K562 (cell line): Measurements from ENCODE around the gene MAPKAPK2. TPM values are rescaled to one million over a fixed set of nuclear protein-coding genes. Genes with fewer than 3 reads are reported as not detected.

ENCODE experiments used
- ATAC-seq: fragments of 200-7000 bp; cut with Tn5 transposase; 3 replicates; pipeline ENCODE4 v1.9.1; 2020; ENCODE audit warnings: moderate library complexity
- BruUV-seq: library from RNA; stranded (reverse); fragments of 400-500 nt; replicated peaks from 2 replicates; lab custom pipeline; 2021; lab: Mats Ljungman, UMichigan
- CTCF ChIA-PET: fragments of 300-600 bp; formaldehyde crosslinking; extraction: SDS; loops from one replicate; lab custom pipeline; 2021; ENCODE audit warnings: low intra/inter-chr PET ratio; lab: Yijun Ruan, JAX
- POLR2A ChIA-PET: fragments of 300-600, 350-650 bp; sonication (Branson Sonifier 250); formaldehyde crosslinking; extraction: SDS; loops from one replicate; lab custom pipeline; 2021; ENCODE audit warnings: antibody characterized with exemption, inconsistent platforms; lab: Yijun Ruan, JAX
- DNase-seq, 4 experiments: peaks; one replicate each; pipeline versions ENCODE4 v3.0.0 to v3.0.0-alpha.2; 2011 to 2018; ENCODE audit warnings: low spot score in 3 of 4, mixed read lengths in 3 of 4; ENCODE audit errors: extremely low read depth in 1 of 4
- FAIRE-seq: peaks from 2 replicates; lab custom pipeline; 2011; peaks lifted over from hg19 to GRCh38; lab: Jason Lieb, UNC
- H2AFZ ChIP-seq: 2 replicates; pipeline ENCODE4 v1.6.0; 2011; ENCODE audit warnings: low read depth, low read length, control low read depth, inconsistent platforms
- H3K27ac ChIP-seq: fragments of 200-600 bp; 3 replicates; pipeline ENCODE4 v1.8.0; 2011; ENCODE audit warnings: low read depth, mild to moderate bottlenecking, control low read depth, inconsistent platforms, low read length, moderate library complexity, mixed read lengths; ENCODE audit errors: extremely low read depth
- H3K27me3 ChIP-seq, 2 experiments: fragments of 300-600 bp in 1 of 2; 2 replicates in 1 of 2; 3 replicates in 1 of 2; pipeline versions ENCODE4 v1.6.0 to v1.8.0; 2011; ENCODE audit warnings: inconsistent platforms in 2 of 2, low read length in 2 of 2, mild to moderate bottlenecking in 1 of 2, mixed read lengths in 1 of 2, moderate library complexity in 1 of 2; ENCODE audit not compliant: control insufficient read depth in 2 of 2, insufficient read depth in 2 of 2
- H3K36me3 ChIP-seq: fragments of 300-600 bp; 3 replicates; pipeline ENCODE4 v1.8.0; 2011; ENCODE audit warnings: mild to moderate bottlenecking, low read length, inconsistent platforms; ENCODE audit not compliant: control insufficient read depth, insufficient read depth
- H3K4me1 ChIP-seq, 2 experiments: fragments of 200-600 bp in 1 of 2; replicated peaks in 1 of 2; 2 replicates in 1 of 2; 3 replicates in 1 of 2; pipeline versions ENCODE4 v1.5.1 to v1.8.0; 2011; ENCODE audit warnings: inconsistent platforms in 2 of 2, low read length in 2 of 2, mild to moderate bottlenecking in 1 of 2, mixed read lengths in 1 of 2, moderate library complexity in 1 of 2; ENCODE audit not compliant: control insufficient read depth in 2 of 2, insufficient read depth in 2 of 2
- H3K4me2 ChIP-seq: 2 replicates; pipeline ENCODE4 v1.6.1; 2011; ENCODE audit warnings: low read length, control low read depth, inconsistent platforms, mixed read lengths; ENCODE audit not compliant: insufficient read depth
- H3K4me3 ChIP-seq: fragments of 200-600 bp; sonication (generic), shearing (Covaris generic); 2 replicates; pipeline ENCODE4 v1.5.1; 2016; ENCODE audit warnings: control low read depth, inconsistent platforms
- H3K79me2 ChIP-seq: fragments of 200-600 bp; 3 replicates; pipeline ENCODE4 v1.8.0; 2011; ENCODE audit warnings: low read length, inconsistent platforms; ENCODE audit not compliant: control insufficient read depth, insufficient read depth
- H3K9ac ChIP-seq, 2 experiments: 2 replicates each; pipeline versions ENCODE4 v1.6.0 to v1.6.1; 2011; ENCODE audit warnings: low read depth in 2 of 2, low read length in 2 of 2, control low read depth in 1 of 2, inconsistent platforms in 1 of 2, mild to moderate bottlenecking in 1 of 2, mixed read lengths in 1 of 2; ENCODE audit not compliant: insufficient read depth in 1 of 2
- H3K9me1 ChIP-seq: one replicate; pipeline ENCODE4 v1.6.0; 2011; ENCODE audit warnings: inconsistent platforms, mild to moderate bottlenecking, low read length, moderate library complexity; ENCODE audit not compliant: control insufficient read depth, insufficient read depth
- H3K9me3 ChIP-seq: replicated peaks from 2 replicates; pipeline ENCODE4 v1.5.1; 2011; ENCODE audit warnings: low read depth, low read length, inconsistent platforms; ENCODE audit not compliant: control insufficient read depth, insufficient read depth
- H4K20me1 ChIP-seq: replicated peaks from 2 replicates; pipeline ENCODE4 v1.6.1; 2011; ENCODE audit warnings: low read length, inconsistent platforms, mixed read lengths; ENCODE audit not compliant: control insufficient read depth, insufficient read depth
- ETV5 ChIP-seq: sonication (generic); formaldehyde crosslinking; IDR thresholded peaks from 2 replicates; pipeline ENCODE4 v1.4.0; 2020; ENCODE audit warnings: low read depth, mild to moderate bottlenecking, missing genetic modification reagents
- FOXJ3 ChIP-seq: sonication (generic); formaldehyde crosslinking; IDR thresholded peaks from 2 replicates; pipeline ENCODE4 v1.4.0; 2020; ENCODE audit warnings: mild to moderate bottlenecking, missing genetic modification reagents
- KLF6 ChIP-seq: fragments of 250-450 bp; sonication (Bioruptor Pico); IDR thresholded peaks from 2 replicates; pipeline ENCODE4 v1.4.0; 2020; ENCODE audit warnings: mild to moderate bottlenecking, moderate library complexity, borderline replicate concordance
- MEF2A ChIP-seq: IDR thresholded peaks from 2 replicates; pipeline ENCODE4 v1.6.1; 2011; ENCODE audit warnings: low read depth, mild to moderate bottlenecking, low read length, moderate library complexity; ENCODE audit not compliant: control insufficient read depth
- NFIC ChIP-seq: fragments of 450-650 bp; IDR thresholded peaks from 2 replicates; pipeline ENCODE4 v1.6.1; 2017; ENCODE audit warnings: mild to moderate bottlenecking, inconsistent platforms
- TAF1 ChIP-seq: IDR thresholded peaks from 2 replicates; pipeline ENCODE4 v1.6.1; 2011; ENCODE audit warnings: mild to moderate bottlenecking, low read length, moderate library complexity; ENCODE audit not compliant: insufficient read depth, control insufficient read depth, severe bottlenecking; ENCODE audit errors: extremely low read depth
- TARDBP ChIP-seq: fragments of 450-650 bp; IDR thresholded peaks from 2 replicates; pipeline ENCODE4 v1.6.1; 2016
- WGBS: fragments of 100-300 bp; shearing (Covaris generic); methylation state at CpG from one replicate; pipeline ENCODE4 v1.1.6; 2016; ENCODE audit warnings: low coverage, mixed read lengths; ENCODE audit not compliant: insufficient coverage; ENCODE audit errors: missing lambda C conversion rate; 5-methylcytosine and 5-hydroxymethylcytosine counted together
- in situ Hi-C: fragments of 300-500 bp; cut with MboI; formaldehyde crosslinking; loops from 4 replicates; pipeline ENCODE4 v1.15.0; 2018; ENCODE audit warnings: inconsistent platforms, mixed read lengths
- intact Hi-C: fragments of 100-400 bp; cut with micrococcal nuclease; formaldehyde crosslinking; loops from 2 replicates; pipeline ENCODE4 v1.14.2; 2022
- polyA plus RNA-seq, 8 experiments: library from polyadenylated mRNA; depleted of rRNA in 4 of 8; stranded (reverse) in 5 of 8; unstranded in 3 of 8; fragments of >200 nt; fragmentation: Nextera tagmentation in 2 of 8; fragmentation: Illumina TruSeq in 1 of 8; extraction: Ambion mirVana in 2 of 8; extraction: Trizol in 1 of 8; gene quantifications; 2 replicates each; pipeline versions ENCODE4 v1.2.1 to v1.2.3, GENCODE V29; 2011 to 2014; ENCODE audit warnings: inconsistent platforms in 1 of 8, missing spikeins in 1 of 8
- total RNA-seq, 7 experiments: library from RNA; depleted of rRNA in 6 of 7; stranded (reverse); fragments of >200 nt in 6 of 7; fragmentation: Illumina TruSeq in 2 of 7; extraction: Trizol in 2 of 7; gene quantifications; 2 replicates each; pipeline versions ENCODE4 v1.2.1 to v1.2.3, GENCODE V29; 2011 to 2021; ENCODE audit warnings: low replicate concordance in 1 of 7
- TF ChIP-seq, protein P1 (sequence below): fragments of 200-800 bp; sonication (Bioruptor generic); IDR thresholded peaks from 2 replicates; pipeline ENCODE4 v1.6.1; 2017; ENCODE audit warnings: missing genetic modification characterization, missing compliant biosample characterization
- TF ChIP-seq, protein P2 (sequence below): fragments of 450-650 bp; IDR thresholded peaks from 2 replicates; pipeline ENCODE4 v1.6.1; 2018; ENCODE audit not compliant: partially characterized antibody

MAPKAPK2 gene
- total and polyA plus RNA-seq, 9 of the 15 experiments (the other 6 are each of a cell fraction or from before 2014, with no cell fraction given) = 0.63 to 94.2 (median 52.1) TPM

DNA sequence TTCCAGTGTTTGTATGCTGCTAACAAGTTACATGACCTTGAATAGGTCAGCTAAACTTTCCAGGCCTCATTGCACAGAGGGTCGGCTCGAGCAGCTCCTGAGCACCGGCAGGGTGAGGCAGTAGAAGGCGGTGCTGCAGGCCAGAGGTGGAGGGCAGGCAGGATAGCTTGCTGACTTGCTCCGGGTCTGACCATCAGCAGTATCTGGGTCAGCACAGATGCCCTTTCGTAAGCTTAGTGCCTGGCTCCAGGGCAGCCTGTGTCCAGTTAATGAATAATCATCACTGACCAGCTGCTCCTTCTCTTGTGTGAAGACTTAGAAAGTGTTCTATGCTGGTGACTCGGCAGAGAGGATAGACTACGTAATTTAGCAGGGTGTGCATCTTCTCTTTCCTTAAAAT is 6.9 kb downstream of the MAPKAPK2 start (continued):
- no peak for TF ChIP-seq TARDBP
- TF ChIP-seq, protein P1, sequence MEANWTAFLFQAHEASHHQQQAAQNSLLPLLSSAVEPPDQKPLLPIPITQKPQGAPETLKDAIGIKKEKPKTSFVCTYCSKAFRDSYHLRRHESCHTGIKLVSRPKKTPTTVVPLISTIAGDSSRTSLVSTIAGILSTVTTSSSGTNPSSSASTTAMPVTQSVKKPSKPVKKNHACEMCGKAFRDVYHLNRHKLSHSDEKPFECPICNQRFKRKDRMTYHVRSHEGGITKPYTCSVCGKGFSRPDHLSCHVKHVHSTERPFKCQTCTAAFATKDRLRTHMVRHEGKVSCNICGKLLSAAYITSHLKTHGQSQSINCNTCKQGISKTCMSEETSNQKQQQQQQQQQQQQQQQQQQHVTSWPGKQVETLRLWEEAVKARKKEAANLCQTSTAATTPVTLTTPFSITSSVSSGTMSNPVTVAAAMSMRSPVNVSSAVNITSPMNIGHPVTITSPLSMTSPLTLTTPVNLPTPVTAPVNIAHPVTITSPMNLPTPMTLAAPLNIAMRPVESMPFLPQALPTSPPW (CRISPR knock-in tag) = no peak

DNA sequence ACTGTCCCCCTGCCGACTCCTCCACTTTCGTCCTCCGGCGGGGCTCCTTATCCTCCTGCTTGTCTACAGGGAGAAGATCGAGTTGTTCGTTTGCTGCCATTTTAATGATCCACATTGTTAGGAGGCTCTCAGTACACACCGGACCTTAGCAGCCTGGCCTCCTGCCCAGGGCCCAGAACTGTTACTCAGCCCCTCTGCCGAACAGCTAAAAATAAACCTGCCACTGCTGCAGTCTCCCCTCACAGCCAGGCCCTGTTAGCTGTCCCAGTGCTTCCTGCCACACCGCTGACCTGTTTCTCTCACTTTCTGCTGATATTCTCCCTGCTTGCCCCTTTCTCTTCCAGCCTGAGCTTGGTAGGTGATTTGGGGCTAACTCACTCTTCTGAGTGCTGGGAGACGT is 8.3 kb downstream of the MAPKAPK2 start:
- no peak for FAIRE-seq

More for the DNA sequence above, 8.3 kb downstream of the MAPKAPK2 start:
- Histone ChIP-seq H3K79me2 (peaks cover 99% of the 10 kb centered on the region), H3K9me3 (no peaks in the 10 kb centered on the region), H3K27ac (no peak overlapping the region), H3K36me3 (peaks cover 45% of the 10 kb centered on the region; the same call in 2 of the 3 replicates), H3K9ac (peak overlapping the region in 1 of 2 experiments; percentile 54; a peak in 1 of 4 replicates), H3K27me3 (no peaks in the 10 kb centered on the region), H3K4me3 (no peak overlapping the region), H4K20me1 (peaks cover 72% of the 10 kb centered on the region), H3K9me1 (peaks cover 22% of the 10 kb centered on the region), H3K4me2 (no peak overlapping the region), H3K4me1 (peaks cover 36 to 49% of the 10 kb centered on the region in 2 experiments), H2AFZ (no peak overlapping the region)
- TF ChIP-seq, protein P2, sequence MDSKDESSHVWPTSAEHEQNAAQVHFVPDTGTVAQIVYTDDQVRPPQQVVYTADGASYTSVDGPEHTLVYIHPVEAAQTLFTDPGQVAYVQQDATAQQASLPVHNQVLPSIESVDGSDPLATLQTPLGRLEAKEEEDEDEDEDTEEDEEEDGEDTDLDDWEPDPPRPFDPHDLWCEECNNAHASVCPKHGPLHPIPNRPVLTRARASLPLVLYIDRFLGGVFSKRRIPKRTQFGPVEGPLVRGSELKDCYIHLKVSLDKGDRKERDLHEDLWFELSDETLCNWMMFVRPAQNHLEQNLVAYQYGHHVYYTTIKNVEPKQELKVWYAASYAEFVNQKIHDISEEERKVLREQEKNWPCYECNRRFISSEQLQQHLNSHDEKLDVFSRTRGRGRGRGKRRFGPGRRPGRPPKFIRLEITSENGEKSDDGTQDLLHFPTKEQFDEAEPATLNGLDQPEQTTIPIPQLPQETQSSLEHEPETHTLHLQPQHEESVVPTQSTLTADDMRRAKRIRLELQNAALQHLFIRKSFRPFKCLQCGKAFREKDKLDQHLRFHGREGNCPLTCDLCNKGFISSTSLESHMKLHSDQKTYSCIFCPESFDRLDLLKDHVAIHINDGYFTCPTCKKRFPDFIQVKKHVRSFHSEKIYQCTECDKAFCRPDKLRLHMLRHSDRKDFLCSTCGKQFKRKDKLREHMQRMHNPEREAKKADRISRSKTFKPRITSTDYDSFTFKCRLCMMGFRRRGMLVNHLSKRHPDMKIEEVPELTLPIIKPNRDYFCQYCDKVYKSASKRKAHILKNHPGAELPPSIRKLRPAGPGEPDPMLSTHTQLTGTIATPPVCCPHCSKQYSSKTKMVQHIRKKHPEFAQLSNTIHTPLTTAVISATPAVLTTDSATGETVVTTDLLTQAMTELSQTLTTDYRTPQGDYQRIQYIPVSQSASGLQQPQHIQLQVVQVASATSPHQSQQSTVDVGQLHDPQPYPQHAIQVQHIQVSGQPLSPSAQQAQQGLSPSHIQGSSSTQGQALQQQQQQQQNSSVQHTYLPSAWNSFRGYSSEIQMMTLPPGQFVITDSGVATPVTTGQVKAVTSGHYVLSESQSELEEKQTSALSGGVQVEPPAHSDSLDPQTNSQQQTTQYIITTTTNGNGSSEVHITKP = peak; percentile 89
- TF ChIP-seq MEF2A (peak; percentile 48; the same call in 1 of the 2 replicates), NFIC (0 out of 2 replicates have a peak, but pooled peaks have one; percentile 7), KLF6 (no peak), FOXJ3 (CRISPR knock-in tag) (0 out of 2 replicates have a peak, but pooled peaks have one; percentile 15), TAF1 (no peak), ETV5 (CRISPR knock-in tag) (0 out of 2 replicates have a peak, but pooled peaks have one; percentile 47)
- in situ Hi-C loops = no loop called here
- CTCF ChIA-PET = no interaction called here
- POLR2A ChIA-PET = interaction anchor here (0.5 to 10.1 kb wide), 10 partner anchors 10 to 216 kb away, joined by 3 to 130 read pairs (median 4); no protein-coding TSS in a partner anchor
- no TSS peak for BruUV-seq
- WGBS = 37% methylated on average over 10 of the region's 10 CpGs
- intact Hi-C loops = no loop called here
- ATAC-seq (peak; percentile 27), DNase-seq (peak in 2 of 4 experiments; percentile 22 to 44)
